CD4-positive, alpha-beta T cell treated with Interleukin-15 for 4 hours (primary cell): ENCODE data around the gene ADORA2B.
"Not testable (repeated sequence)": the region's sequence is repeated elsewhere in the genome, so short reads cannot be mapped to it uniquely, and the experiment has no call there.

Experiments used
- DNase-seq: peaks from one replicate; pipeline ENCODE4 v3.0.0-alpha.2; 2020; ENCODE audit warnings: low spot score

ADORA2B gene

GRCh38 chr17:15922586-15922985 lies 22.3 kb upstream of the ADORA2B start:
- DNase-seq: no peak

- no peak for DNase-seq
These were observed 18.7 kb upstream of the ADORA2B start for GRCh38 chr17:15926039-15926740.

GRCh38 chr17:15928286-15928785 lies 16.6 kb upstream of the ADORA2B start:
- no peak for DNase-seq

- DNase-seq: no peak
These were observed 15.0 kb upstream of the ADORA2B start for GRCh38 chr17:15929941-15930340.

GRCh38 chr17:15930426-15930825 lies 14.5 kb upstream of the ADORA2B start:
- no peak for DNase-seq

GRCh38 chr17:15931394-15931793 lies 13.5 kb upstream of the ADORA2B start:
- no peak for DNase-seq

- DNase-seq: no peak
These were observed 10.1 kb upstream of the ADORA2B start for GRCh38 chr17:15934866-15935265.

GRCh38 chr17:15935891-15936290 lies 9.0 kb upstream of the ADORA2B start:
- DNase-seq: no peak

GRCh38 chr17:15936481-15936880 lies 8.4 kb upstream of the ADORA2B start:
- DNase-seq: not testable (repeated sequence)

- DNase-seq: no peak
These were observed 3.1 kb upstream of the ADORA2B start for GRCh38 chr17:15941781-15942180.

GRCh38 chr17:15942207-15942833 lies 2.6 kb upstream of the ADORA2B start:
- DNase-seq: no peak

GRCh38 chr17:15943971-15944758 lies 765 bp upstream of the ADORA2B start:
- no peak for DNase-seq

GRCh38 chr17:15945527-15946191 lies 729 bp downstream of the ADORA2B start:
- no peak for DNase-seq

- no peak for DNase-seq
These were observed 1.7 kb downstream of the ADORA2B start for GRCh38 chr17:15946611-15947120.

GRCh38 chr17:15947271-15947670 lies 2.3 kb downstream of the ADORA2B start:
- no peak for DNase-seq

GRCh38 chr17:15947976-15948752 lies 3.2 kb downstream of the ADORA2B start:
- DNase-seq: no peak

- DNase-seq: no peak
These were observed 6.6 kb downstream of the ADORA2B start for GRCh38 chr17:15951368-15952047.

- DNase-seq: no peak
These were observed 7.2 kb downstream of the ADORA2B start for GRCh38 chr17:15952048-15952532.

GRCh38 chr17:15952916-15953790 lies 8.2 kb downstream of the ADORA2B start:
- DNase-seq: no peak

- DNase-seq: no peak
These were observed 9.3 kb downstream of the ADORA2B start for GRCh38 chr17:15954222-15954621.
